Stimulated activated CD4-positive, alpha-beta T cell treated with anti-CD3 and anti-CD28 coated beads, Interleukin-1b, Interleukin-23, amount 100 ng/mL, for 48 hours (primary cell): ENCODE measurements around the gene PHGDH.

Experiments used
- DNase-seq: peaks from one replicate; pipeline ENCODE4 v3.0.0-alpha.2; 2020

Gene PHGDH

GRCh38 chr1:119732465-119733168 is 20.9 kb downstream of the PHGDH start:
- DNase-seq = no peak

DNA sequence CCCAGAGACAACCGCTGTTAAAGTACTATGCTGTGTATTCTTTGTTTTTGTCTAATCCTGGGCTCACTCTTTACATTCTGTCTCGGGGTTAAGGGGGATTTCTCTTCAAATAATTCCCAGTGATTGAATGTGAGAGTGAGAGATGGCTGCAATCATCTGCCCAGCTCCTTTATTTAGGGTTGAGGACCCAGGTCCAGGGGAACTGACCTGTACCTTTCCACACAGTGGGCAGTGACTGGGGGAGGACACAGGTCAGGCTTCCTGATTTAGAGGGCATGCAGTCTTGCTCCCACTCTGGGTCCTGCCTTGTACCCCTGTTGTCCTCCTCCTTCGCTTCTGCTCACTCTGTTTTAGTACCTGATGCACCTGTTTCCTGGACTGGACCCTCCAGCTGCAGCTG is 22.0 kb downstream of the PHGDH start:
- no peak for DNase-seq

- no peak for DNase-seq
Measured at GRCh38 chr1:119735217-119735616, 23.5 kb downstream of the PHGDH start.

- DNase-seq = no peak
Measured at GRCh38 chr1:119736649-119737039, 24.9 kb downstream of the PHGDH start.

DNA sequence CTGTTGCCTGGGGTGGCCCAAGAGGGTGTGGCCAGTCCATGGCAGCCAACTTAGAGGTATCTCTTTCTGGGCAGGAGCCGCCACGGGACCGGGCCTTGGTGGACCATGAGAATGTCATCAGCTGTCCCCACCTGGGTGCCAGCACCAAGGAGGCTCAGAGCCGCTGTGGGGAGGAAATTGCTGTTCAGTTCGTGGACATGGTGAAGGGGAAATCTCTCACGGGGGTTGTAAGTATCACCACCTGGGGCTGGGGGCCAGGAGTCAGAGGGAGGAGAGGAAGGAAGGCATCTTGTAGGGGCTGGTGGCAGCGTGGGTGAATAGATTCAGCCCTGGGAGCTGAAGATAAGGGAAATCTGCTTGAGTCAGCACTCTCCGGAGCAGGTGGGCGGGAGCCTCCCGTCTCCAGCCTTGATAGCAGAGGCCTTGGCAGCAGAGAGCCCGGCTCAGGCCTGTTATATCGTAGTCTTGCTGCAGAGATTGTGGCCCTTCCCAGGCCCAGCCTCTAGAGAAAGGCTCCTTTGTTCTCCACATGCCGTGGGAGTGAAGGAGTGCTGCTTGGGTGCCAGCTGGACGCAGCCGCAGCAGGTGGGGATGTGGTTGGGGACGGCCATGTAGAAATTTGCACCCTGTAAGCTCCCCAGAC is 25.4 kb downstream of the PHGDH start:
- DNase-seq = no peak

DNA sequence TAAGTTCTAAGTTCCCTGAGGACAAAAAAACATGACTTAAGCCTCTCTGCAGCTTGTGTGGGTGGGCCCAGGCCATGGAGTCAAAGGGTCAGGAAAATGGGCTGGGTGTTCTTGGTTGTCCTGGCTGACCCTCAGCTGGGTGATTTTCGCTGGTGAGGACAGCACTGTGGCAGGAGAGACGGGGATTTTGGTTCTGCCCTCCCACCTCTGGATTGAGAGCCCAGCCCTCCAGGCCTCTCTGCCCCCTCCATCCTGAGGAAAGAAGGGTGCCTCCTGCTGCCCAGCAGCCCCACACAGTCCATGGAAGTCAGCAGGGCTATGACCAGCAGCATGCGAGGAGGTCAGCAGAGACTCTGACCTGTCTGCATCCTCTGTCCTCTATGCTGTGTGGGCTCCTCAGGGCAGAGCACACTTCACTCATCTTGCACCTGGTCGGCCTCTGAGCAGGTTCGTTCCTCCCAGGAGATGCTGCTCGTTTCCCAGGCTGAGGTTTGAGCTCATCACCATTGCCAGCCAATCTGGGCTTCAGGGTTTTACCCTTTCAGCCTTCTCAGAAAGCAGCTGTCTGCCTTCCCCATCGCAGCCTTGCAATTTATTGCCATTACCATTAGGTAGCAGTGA is 26.5 kb downstream of the PHGDH start:
- DNase-seq = no peak

DNA sequence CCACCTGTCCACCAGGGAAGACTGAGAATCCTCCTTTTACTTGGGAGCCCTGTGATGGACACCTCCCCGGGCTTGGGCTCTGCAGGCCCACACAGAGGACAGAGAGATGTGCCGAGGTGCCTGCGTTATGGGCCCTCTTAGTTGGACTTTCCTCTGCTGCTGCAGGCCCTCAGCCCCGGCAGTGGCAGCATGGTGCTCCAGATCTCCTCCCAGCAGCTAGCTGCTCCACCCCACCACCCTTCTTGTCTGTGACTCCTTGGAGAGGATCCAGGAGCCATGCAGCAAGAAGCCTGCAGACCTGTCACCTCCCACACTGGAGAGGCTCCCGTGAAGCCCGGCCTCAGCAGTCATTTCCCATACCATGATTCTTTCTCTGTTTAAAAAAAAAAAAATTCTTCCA is 27.4 kb downstream of the PHGDH start:
- no peak for DNase-seq

DNA sequence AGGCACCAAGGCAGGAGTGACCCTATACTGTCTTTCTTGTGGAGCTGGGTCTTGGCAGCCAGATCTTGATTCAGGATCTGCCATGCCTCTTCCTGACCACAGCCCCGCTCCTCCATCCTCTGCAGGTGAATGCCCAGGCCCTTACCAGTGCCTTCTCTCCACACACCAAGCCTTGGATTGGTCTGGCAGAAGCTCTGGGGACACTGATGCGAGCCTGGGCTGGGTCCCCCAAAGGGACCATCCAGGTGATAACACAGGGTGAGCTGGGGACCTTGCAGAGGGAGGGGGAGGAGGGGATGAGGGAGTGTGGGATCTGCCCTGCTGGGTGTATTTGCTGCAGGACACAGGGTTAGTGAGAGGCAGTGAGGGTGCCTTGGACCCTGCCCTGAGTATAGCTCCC is 28.5 kb downstream of the PHGDH start:
- no peak for DNase-seq

GRCh38 chr1:119740896-119741780 is 29.4 kb downstream of the PHGDH start:
- DNase-seq = no peak

GRCh38 chr1:119742202-119742601 is 30.5 kb downstream of the PHGDH start:
- DNase-seq = no peak

- DNase-seq = no peak
Measured at GRCh38 chr1:119742677-119743076, 30.9 kb downstream of the PHGDH start.

DNA sequence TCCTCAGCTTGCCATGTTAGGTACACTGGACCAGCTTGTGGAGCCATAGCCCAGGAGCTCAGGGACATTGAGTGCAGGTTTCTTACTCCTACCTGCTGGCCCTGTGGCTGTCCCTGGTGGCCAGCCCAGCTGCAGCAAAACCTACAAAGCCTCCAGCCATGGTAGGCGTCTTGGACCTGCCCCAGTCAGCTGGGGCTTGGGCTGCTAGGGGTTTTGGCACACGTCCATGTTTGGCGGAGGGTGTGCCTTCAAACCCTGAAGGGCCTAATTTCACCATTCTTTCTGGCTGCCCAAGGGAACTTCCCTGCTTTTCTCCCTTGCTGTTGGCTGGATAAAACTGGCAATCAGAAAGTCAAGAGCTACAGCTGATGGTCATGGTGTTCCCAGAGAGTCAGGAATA is 31.6 kb downstream of the PHGDH start:
- no peak for DNase-seq

DNA sequence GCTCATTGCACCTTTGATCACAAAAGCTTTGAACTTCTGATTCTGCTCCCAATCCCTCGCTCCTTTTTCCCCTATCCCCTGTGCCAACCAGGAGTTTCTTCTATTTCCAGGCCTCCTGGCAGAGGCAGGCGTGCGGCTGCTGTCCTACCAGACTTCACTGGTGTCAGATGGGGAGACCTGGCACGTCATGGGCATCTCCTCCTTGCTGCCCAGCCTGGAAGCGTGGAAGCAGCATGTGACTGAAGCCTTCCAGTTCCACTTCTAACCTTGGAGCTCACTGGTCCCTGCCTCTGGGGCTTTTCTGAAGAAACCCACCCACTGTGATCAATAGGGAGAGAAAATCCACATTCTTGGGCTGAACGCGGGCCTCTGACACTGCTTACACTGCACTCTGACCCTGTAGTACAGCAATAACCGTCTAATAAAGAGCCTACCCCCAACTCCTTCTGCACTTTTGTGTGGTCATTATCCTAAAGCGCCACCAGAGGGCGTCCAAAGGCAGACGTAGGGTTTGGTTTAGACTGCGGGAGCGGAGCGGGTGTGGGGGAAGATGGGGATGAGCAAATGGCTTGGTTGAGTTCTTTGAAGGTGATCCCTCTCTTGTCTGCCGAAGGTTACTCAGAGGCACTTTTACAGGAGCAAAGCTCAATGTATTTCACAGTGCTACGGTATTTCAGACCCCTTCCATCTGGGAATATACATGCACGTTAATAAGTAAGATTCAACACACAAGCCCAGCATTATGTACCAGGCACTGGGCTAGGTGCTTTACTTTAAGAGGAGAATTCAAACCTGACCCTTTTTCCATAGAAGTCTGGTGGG is 32.3 kb downstream of the PHGDH start:
- DNase-seq = peak; percentile 60

GRCh38 chr1:119744598-119744942 is 32.8 kb downstream of the PHGDH start:
- DNase-seq = no peak

DNA sequence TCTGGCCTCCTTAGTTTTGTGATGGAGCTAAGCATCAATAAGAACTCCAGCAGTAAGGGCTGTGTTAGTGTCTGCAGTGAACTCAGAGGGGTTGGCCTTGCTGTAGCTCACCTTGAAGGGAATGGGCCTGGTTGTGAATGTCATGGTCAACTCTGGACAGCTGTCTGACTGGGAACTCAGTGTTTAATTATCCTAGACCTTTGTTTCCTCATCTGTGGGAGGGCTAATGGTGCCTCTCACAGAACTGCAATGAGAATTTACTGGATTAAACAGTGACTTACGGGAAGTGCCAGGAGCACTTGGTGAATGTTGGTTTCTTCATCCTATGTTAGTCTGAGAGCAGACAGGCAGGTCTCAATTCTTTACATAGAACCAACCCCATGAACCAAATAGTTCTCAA is 33.3 kb downstream of the PHGDH start:
- DNase-seq = no peak

- DNase-seq = no peak
Measured at GRCh38 chr1:119747451-119747850, 35.7 kb downstream of the PHGDH start.

- DNase-seq = no peak
Measured at GRCh38 chr1:119748040-119748439, 36.3 kb downstream of the PHGDH start.

- DNase-seq = no peak
Measured at GRCh38 chr1:119752592-119752991, 40.9 kb downstream of the PHGDH start.

GRCh38 chr1:119758584-119758983 is 46.9 kb downstream of the PHGDH start:
- DNase-seq = no peak

DNA sequence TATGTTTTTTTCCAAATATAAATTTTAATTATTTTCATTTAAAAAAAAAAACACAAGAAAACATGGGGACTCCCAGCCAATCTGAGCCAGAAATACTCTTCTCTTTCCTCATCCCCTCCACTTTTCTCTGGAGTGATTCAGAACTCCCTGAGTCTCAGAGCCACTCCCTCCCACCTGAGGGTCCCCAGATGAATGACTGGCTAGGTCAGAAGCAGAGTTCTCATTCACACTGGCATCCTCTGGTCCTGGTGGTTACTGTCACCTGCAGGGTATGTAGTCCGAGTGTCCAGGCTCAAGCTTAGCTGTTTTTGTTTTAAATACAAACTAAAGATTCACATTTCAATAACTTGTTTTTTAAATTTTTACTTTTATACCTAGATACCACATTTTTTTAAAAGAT is 50.7 kb downstream of the PHGDH start:
- DNase-seq = no peak

DNA sequence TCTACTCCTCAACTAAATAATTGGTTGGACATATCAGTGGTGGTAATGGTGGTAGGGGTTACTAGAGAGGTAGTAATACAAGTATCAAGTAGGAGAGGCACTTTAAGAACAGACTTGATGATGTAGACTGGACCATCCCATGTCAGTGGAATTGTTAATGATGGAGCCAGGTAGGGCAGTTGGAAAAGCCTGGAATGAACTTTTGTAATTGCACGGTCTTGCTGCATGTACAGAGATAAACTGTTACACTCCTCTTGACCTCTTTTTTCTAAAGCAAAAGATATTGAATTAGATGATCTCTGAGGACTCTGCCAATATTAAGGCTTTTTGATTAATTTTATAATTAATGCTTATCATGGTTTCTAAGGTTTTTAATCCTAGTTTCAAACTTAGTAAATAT is 51.2 kb downstream of the PHGDH start:
- no peak for DNase-seq

- no peak for DNase-seq
Measured at GRCh38 chr1:119764220-119764619, 52.5 kb downstream of the PHGDH start.

DNA sequence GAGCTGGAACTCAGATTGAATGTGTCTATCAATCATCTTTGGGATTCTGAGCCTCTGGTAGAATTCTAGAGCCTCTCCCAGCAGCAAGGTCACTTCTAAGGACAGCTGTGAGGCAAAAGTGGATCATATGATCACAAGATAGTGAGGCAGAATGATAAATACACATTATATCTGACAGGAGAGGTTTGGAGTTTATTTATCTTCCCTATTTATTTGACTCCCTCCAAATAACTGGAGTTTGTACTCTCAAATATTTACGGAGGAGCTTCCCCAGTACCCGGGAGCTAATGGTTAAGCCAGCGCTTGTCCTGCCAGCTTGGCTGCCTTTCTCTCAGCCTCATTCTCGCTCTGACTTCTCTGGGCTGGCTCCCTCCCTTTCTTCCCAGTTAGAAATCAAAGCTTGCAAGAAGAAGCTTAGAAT is 54.6 kb downstream of the PHGDH start:
- no peak for DNase-seq
